HL-60 (cell line): ENCODE data around the gene LHFPL6.

Experiments
- CTCF ChIP-seq: IDR thresholded peaks from one replicate; pipeline ENCODE4 v1.5.1; 2011; ENCODE audit warnings: low read length, control low read depth, inconsistent platforms; ENCODE audit not compliant: insufficient read depth
- REST ChIP-seq: IDR thresholded peaks from 2 replicates; pipeline ENCODE4 v1.6.1; 2012; ENCODE audit warnings: low read depth; ENCODE audit not compliant: insufficient replicate concordance

GRCh38 chr13:39365879-39366278 is 237.1 kb downstream of the LHFPL6 start:
- TF ChIP-seq CTCF (no peak), REST (no peak)
